ENCODE results near the gene ZG16.
"Not testable (repeated sequence)": the region's sequence is repeated elsewhere in the genome, so short reads cannot be mapped to it uniquely, and the experiment has no call there.

The ZG16 gene, protein sequence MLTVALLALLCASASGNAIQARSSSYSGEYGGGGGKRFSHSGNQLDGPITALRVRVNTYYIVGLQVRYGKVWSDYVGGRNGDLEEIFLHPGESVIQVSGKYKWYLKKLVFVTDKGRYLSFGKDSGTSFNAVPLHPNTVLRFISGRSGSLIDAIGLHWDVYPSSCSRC

GRCh38 chr16:29777576-29778350 is at the start of gene ZG16:
TSS of gene ZG16 (plus strand) at chr16:29778256. CDS start at chr16:29779267, 1,011 bp downstream.
- DNase-seq, result no peak

DNA sequence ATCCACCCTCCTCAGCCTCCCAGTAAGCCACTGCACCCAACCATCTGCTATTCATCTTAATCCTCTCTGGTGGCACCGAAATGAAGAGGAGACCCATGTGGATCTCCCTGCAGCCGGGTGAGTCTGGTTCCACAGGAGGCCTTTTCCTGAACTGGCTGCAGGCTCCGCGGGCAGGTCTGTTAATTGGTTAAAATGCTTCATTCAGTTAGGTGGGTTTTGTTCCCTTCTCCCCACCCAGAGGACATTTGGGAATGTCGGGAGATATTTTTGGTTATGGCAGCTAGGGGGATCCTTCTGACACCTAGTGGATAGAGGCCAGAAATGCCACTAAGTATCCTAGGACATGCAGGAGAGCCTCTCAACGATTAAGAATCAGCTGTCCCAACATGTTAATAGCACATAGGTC is 48.9 kb upstream of the ZG16 start:
- DNase-seq, result no peak

GRCh38 chr16:29730649-29731048 is 47.4 kb upstream of the ZG16 start:
- no peak for DNase-seq

- not testable (repeated sequence) for DNase-seq
Measured at GRCh38 chr16:29731768-29732601, 46.1 kb upstream of the ZG16 start.

- no peak for DNase-seq
Measured at GRCh38 chr16:29734786-29735185, 43.3 kb upstream of the ZG16 start.

DNA sequence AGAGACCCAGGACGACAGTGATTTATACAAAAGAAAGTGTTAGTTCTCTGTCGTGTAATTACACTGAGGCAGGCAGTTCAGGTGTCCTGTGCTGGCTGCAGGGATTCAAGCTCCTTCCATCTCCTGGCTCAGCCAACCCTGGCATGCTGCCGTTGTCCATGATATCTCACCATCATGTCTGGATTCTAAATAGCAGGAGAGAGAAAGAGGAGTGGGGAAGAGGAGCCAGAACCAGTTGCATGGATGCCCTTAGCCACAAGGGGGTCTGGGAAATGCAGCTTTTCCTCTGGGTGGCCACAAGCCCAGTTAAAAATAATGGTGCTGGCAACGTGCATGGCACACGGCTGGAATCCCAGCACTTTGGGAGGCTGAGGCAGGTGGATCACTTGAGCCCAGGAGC is 41.9 kb upstream of the ZG16 start:
- DNase-seq, result no peak

DNA sequence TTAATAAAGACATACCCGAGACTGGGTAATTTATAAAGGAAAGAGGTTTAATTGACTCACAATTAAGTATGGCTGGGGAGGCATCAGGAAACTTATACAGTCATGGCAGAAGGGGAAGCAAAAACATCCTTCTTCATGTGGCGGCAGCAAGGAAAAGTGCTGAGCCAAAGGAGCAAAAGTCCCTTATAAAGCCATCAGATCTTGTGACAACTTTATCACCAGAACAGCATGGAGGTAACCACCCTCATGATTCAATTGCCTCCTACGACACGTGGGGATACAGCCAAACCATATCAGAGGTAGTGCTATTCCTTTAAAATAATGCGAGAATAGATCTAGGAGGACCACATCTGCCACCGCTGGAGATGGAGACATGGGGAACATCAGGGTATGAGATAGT is 41.3 kb upstream of the ZG16 start:
- no peak for DNase-seq

DNA sequence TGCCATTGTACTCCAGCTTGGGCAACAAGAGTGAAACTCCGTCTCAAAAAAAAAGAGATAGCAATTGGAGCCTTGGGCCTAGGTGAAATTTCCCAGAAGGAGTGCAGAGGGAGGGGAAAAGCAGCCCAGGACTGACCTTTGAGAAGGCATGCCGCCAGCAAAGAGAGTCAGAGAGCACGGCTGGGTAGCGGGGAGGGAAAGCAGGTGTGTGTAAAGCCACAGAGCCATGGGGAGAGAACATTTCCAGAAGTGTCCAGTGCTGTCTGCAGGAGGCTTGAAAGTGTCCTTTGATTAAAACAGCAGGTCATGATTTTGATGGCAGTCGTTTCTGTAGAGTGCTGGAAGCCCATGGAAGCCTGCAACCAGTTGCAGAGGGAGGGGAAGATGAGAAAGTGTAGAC is 40.3 kb upstream of the ZG16 start:
- DNase-seq, result no peak

DNA sequence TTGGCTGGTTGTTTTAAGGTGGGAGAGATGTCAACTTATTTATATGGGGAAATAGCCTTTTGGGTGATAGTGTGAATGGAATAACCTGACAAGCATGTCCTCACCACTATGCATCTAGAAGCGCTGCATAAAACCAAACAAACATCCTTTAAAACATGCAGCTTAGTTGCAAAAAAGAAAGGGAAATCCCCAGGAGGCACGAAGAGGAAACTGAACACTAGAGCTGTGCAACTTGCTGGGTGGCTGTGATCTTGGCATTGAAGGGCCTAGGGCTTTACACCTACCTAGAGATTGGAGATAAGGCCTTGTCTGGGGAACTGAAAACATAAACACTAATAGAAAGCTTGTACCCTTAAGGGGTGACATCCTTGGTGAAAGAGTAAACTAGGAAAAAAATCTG is 39.5 kb upstream of the ZG16 start:
- DNase-seq, result no peak

DNA sequence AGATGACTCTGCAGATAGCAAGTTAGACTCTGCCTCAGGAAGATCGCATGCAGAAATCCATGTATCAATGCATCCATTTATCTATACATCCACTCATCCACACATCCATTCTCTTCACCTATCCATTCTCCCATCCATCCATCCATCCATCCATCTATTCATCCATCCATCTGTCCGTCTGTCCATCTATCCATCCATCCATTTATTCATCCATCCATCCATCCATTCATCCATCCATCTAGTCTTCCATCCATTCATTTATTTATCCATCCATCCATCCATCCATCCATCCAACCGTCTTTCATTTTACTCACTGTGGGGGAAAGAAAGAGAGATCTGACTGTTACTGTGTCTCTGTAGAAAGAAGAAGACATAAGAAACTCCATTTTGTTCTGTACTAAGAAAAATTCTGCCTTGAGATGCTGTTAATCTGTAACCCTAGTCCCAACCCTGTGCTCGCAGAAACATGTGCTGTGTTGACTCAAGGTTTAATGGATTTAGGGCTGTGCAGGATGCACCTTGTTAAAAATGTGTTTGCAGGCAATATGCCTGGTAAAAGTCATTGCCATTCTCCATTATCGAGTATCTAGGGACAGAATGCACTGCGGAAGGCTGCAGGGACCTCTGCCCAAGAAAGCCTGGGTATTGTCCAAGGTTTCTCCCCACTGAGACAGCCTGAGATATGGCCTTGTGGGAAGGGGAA is 38.0 kb upstream of the ZG16 start:
- not testable (repeated sequence) for DNase-seq

GRCh38 chr16:29740630-29741015 is 37.4 kb upstream of the ZG16 start:
- DNase-seq, result not testable (repeated sequence)

- no peak for DNase-seq
Measured at GRCh38 chr16:29742683-29743275, 35.3 kb upstream of the ZG16 start.

- DNase-seq, result no peak
Measured at GRCh38 chr16:29743475-29743826, 34.6 kb upstream of the ZG16 start.

DNA sequence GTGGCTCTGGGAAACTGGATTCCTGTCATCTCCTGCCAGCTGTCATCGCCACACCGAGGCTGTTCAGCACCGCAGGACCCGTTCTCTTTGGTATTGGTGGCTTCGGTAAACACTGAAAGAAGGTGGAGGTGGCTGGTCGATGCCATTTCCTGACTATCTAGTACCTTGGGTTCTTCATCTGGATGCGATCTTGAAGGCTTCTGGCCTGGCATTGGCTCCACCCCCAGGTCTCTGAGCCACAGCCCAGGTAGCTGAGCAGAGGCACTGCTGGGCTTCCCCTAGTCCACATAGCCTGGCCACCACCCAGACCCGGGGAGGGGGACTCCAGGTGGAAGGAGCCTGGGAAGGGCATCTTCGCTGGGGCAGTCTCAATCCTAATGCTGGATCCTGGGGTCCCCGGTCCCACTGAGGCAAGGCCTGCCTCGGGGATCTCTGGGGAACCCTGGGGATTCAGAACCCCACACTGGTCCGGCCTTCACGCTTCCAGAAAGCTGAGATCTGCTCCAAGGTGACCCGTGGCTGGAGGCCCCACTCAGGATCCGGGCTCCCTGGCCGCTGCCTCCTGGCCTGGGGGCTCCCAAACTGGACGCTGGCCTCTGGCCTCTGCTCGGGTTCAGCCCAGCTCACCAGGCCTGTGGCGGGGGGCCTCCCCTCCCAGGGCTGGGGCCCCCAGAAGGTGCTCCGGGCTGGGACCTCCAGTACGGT is 34.1 kb upstream of the ZG16 start:
- no peak for DNase-seq

- no peak for DNase-seq
Measured at GRCh38 chr16:29744541-29745101, 33.4 kb upstream of the ZG16 start.

- peak; percentile 52 to 55 for DNase-seq
Measured at GRCh38 chr16:29745121-29745852, 32.8 kb upstream of the ZG16 start.

DNA sequence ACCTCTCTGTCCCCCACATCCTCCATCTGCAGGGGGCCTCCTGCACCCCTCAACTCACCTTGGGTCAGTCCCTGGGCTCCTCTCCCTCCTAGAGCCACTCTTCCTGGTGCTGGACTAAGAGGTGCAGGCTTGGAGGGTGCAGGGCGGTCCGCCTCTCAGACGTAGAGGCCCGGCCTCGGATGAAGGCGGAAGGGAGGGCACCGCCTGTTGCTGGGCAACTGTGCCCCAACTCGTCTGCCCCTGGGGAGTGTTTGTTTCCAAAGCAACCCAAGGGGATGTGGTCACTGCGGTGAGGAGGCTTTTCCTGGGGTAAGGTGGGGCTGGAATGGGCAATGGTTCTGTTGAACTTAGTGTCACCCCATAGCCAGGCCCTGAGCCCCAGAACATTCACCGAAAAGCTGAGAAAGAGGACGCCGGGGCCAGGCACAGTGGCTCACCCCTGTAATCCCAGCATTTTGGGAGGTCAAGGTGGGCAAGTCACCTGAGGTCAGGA is 32.2 kb upstream of the ZG16 start, which contains the start of gene C16orf54:
Gene C16orf54, minus strand, starts transcription at position 138 of the 493 bp plus-strand sequence. CDS start 1,039 bp downstream, outside the sequence.
- DNase-seq, result peak; percentile 67 to 94

DNA sequence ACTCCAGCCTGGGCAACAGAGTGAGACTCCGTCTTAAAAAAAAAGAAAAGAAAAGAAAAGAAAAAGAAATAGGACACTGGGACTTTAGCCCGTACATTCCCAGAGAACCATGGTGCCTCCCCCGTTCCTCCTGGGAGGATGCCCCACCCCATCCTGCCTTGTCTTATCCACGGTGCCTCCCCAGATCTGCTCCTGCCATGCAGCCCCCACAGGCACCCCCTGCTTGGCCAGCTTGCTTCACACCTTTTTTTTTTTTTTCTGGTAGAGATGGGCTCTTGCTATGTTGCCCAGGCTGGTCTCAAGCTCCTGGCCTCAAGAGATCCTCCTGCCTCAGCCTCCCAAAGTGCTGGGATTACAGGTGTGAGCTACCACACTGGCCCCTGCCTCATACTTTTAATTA is 31.5 kb upstream of the ZG16 start:
- DNase-seq, result not testable (repeated sequence)

DNA sequence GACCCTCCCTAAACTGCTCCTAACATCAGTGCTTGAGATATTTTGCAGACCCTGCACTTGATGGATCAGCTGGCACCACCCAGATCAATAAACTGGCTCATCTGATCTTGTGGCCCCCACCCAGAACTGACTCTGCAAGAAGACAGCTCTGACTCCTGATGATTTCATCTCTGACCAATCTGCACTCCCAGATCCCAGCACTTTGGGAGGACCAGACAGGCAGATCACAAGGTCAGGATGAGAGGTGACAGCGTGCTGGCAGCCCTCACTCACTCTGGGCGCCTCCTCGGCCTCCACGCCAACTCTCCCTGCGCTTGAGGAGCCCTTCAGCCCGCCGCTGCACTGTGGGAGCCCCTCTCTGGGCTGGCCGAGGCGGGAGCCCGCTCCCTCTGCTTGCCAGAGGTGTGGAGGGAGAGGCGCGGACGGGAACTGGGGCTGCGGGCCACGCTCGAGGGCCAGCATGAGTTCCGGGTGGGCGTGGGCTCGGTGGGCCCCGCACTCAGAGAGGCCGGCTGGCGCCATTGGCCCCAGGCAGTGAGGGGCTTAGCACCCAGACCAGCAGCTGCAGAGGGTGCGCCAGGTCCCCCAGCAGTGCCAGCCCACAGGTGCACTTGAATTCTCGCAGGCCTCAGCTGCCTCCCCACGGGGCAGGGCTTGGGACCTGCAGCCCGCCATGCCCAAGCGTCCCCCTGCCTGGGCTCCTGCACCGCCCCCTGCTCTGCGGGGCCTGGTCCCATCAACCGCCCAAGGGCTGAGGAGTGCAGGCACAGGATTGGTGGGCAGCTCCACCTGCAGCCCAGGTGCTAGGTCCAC is 29.9 kb upstream of the ZG16 start:
- no peak for DNase-seq

DNA sequence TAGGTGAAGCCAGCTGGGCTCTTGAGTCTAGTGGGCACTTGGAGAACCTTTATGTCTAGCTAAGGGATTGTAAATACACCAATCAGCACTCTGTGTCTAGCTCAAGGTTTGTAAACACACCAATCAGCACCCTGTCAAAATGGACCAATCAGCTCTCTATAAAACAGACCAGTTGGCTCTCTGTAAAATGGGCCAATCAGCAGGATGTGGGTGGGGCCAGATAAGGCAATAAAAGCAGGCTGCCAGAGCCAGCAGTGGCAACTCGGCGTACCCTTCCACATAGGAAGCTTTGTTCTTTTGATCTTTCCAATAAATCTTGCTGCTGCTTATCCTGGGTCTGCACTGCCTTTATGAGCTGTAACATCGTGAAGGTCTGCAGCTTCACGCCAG is 29.3 kb upstream of the ZG16 start:
- not testable (repeated sequence) for DNase-seq
